SK-N-MC (cell line): Measurements from ENCODE around the gene CYBA.

Experiments
- EZH2 ChIP-seq: fragments of 200-600 bp; sonication (generic); IDR thresholded peaks from one replicate; pipeline ENCODE4 v1.6.1; 2017; ENCODE audit warnings: antibody characterized with exemption
- POLR2AphosphoS5 ChIP-seq: IDR thresholded peaks from 2 replicates; pipeline ENCODE4 v1.6.1; 2012; ENCODE audit warnings: mild to moderate bottlenecking, low read depth, low read length, borderline replicate concordance

- TF ChIP-seq POLR2AphosphoS5 = no peak
- no peak for TF ChIP-seq EZH2
Observed at GRCh38 chr16:88687254-88687576, 36.4 kb upstream of the CYBA start.
